Stomach (tissue), 4 donors: ENCODE results near the gene CGB8.

Experiments used
- CTCF ChIP-seq, 7 experiments: fragments of 450-650 bp in 4 of 7; fragments of 200-600 bp in 3 of 7; sonication (generic) in 3 of 7; IDR thresholded peaks; one replicate each; pipeline ENCODE4 v1.5.1; 2016 to 2019; ENCODE audit warnings: antibody characterized with exemption in 7 of 7, control low read depth in 2 of 7, mild to moderate bottlenecking in 1 of 7
- EP300 ChIP-seq: sonication (generic); formaldehyde crosslinking; IDR thresholded peaks from one replicate; pipeline ENCODE4 v1.6.1; 2017; ENCODE audit warnings: antibody characterized with exemption
- POLR2A ChIP-seq, 4 donors: fragments of 450-650 bp; IDR thresholded peaks; one replicate each; pipeline ENCODE4 v1.6.1; 2016; ENCODE audit warnings: antibody characterized with exemption in 4 of 4, control low read depth in 2 of 4, mild to moderate bottlenecking in 1 of 4, moderate library complexity in 1 of 4
- POLR2AphosphoS5 ChIP-seq, 3 donors: sonication (generic); formaldehyde crosslinking; IDR thresholded peaks; one replicate each; pipeline ENCODE4 v1.6.1; 2016; ENCODE audit warnings: antibody characterized with exemption in 3 of 3

DNA sequence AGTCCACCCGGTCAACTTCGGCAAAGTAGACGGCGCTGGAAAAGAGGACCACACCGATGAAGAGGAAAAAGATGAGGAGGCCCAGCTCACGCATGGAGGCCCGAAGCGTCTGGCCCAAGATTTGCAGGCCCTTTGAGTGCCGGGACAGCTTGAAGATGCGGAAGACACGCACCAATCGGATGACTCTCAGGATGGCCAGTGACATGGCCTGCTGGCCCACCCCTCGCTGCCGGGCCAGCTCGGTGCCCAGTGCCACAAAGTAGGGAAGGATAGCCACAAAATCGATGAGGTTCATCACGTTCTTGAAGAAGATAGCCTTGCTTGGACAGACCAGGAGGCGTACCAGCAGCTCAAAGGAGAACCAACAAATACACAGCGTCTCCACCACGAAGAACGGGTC lies 21.5 kb upstream of the CGB8 start:
- TF ChIP-seq CTCF (IDR thresholded peaks at IDR 0.05) (no peak), EP300 (no peak), POLR2AphosphoS5 (IDR thresholded peaks at IDR 0.05) (no peak), POLR2A (IDR thresholded peaks at IDR 0.05) (no peak)
